Measurements from ENCODE around the gene XPR1. TPM values are rescaled to one million over a fixed set of nuclear protein-coding genes. Genes with fewer than 3 reads are reported as not detected.

The XPR1 gene
- total RNA-seq, 1 donor from 2014 or later, result 35.2 TPM

DNA sequence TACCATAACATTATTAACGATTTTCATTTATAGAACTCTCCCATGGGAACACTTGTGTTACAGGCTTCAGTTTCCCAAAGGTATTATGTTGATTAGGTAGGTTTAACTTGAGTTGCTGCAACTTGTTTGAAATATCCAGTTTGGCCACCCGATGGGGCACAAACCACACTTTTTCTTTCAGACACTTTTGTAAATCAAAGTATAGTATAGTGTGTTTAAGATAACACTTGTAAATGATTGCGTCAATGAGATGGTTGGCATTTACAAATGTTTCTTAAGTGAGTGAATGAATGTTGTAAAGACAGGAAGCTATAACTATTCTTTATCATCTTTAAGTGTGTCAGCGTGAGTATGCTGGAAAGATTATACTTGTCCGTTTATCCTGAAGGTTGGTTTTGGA is 4.3 kb downstream of the XPR1 start:
- Histone ChIP-seq H3K4me2 (ENCODE audit: low read length) (no peak overlapping the region), H3K36me3 (ENCODE audit: insufficient read depth, low read length) (no peaks in the 10 kb centered on the region), H3K4me1 (ENCODE audit: insufficient read depth, low read length) (peaks cover 4% of the 10 kb centered on the region), H3K27ac (ENCODE audit: low read depth, low read length) (no peak overlapping the region), H2AFZ (ENCODE audit: low read depth, low read length) (no peak overlapping the region), H3K79me2 (ENCODE audit: insufficient read depth, low read length) (peaks cover 55% of the 10 kb centered on the region), H3K27me3 (ENCODE audit: insufficient read depth, low read length) (no peaks in the 10 kb centered on the region), H3K9ac (ENCODE audit: low read length) (no peak overlapping the region), H3K9me3 (ENCODE audit: insufficient read depth, low read depth, low read length) (no peaks in the 10 kb centered on the region), H3K4me3 (ENCODE audit: insufficient read depth, low read depth, low read length) (no peak overlapping the region), H4K20me1 (ENCODE audit: insufficient read depth, low read length) (peaks cover 40% of the 10 kb centered on the region)
- no peaks in the 10 kb centered on the region for H3K9me3 Mint-ChIP-seq (ENCODE audit: unreplicated experiment)
- DNase-seq (ENCODE audit: low read depth), result no peak
- FAIRE-seq, result no peak
- H3K27ac Mint-ChIP-seq (ENCODE audit: unreplicated experiment), result no peak overlapping the region
- peaks cover 10% of the 10 kb centered on the region for H3K4me1 Mint-ChIP-seq (ENCODE audit: low read depth, unreplicated experiment)
- no peak overlapping the region for H3K4me3 Mint-ChIP-seq (ENCODE audit: unreplicated experiment)
- no peaks in the 10 kb centered on the region for H3K27me3 Mint-ChIP-seq (ENCODE audit: low read depth, unreplicated experiment)
- TF ChIP-seq, protein P1, sequence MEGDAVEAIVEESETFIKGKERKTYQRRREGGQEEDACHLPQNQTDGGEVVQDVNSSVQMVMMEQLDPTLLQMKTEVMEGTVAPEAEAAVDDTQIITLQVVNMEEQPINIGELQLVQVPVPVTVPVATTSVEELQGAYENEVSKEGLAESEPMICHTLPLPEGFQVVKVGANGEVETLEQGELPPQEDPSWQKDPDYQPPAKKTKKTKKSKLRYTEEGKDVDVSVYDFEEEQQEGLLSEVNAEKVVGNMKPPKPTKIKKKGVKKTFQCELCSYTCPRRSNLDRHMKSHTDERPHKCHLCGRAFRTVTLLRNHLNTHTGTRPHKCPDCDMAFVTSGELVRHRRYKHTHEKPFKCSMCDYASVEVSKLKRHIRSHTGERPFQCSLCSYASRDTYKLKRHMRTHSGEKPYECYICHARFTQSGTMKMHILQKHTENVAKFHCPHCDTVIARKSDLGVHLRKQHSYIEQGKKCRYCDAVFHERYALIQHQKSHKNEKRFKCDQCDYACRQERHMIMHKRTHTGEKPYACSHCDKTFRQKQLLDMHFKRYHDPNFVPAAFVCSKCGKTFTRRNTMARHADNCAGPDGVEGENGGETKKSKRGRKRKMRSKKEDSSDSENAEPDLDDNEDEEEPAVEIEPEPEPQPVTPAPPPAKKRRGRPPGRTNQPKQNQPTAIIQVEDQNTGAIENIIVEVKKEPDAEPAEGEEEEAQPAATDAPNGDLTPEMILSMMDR (IDR thresholded peaks at IDR 0.05; ENCODE audit: insufficient read depth, low read depth, low read length), result peak; percentile 5
- no peak for TF ChIP-seq EZH2 (IDR thresholded peaks at IDR 0.05; ENCODE audit: insufficient read depth, low read length)
- no peaks in the 10 kb centered on the region for H3K36me3 Mint-ChIP-seq (ENCODE audit: low read depth, unreplicated experiment)

DNA sequence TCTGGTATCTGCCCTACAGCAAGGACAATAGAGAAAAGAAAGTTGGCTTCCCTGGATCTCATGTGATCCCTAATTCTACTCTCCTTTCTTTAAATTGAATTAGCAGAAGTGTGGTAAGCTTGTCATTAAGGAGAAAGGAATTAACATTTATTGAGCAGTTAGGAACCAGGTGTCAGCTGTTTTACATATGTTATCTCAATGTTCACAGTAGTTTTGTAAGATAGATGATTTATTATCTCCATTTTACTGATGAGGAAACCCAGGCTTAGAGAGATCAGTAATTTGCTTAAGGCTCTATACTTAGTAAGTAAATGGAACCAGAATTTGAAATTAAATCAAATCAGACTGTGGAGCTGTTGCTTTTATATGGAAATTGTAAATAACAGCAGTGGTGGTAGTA is 8.0 kb downstream of the XPR1 start:
- no peak overlapping the region for H3K4me2 ChIP-seq (ENCODE audit: low read length)
- no peak for DNase-seq (ENCODE audit: low read depth)
- no peak overlapping the region for H3K27ac Mint-ChIP-seq (ENCODE audit: unreplicated experiment)
- peaks cover 4% of the 10 kb centered on the region for H3K4me1 Mint-ChIP-seq (ENCODE audit: low read depth, unreplicated experiment)
- no peaks in the 10 kb centered on the region for H3K4me1 ChIP-seq (ENCODE audit: insufficient read depth, low read length)
- H3K79me2 ChIP-seq (ENCODE audit: insufficient read depth, low read length), result peaks cover 32% of the 10 kb centered on the region
- no peak overlapping the region for H3K4me3 Mint-ChIP-seq (ENCODE audit: unreplicated experiment)
- H3K9me3 Mint-ChIP-seq (ENCODE audit: unreplicated experiment), result no peaks in the 10 kb centered on the region
- H3K27me3 ChIP-seq (ENCODE audit: insufficient read depth, low read length), result no peaks in the 10 kb centered on the region
- no peak overlapping the region for H2AFZ ChIP-seq (ENCODE audit: low read depth, low read length)
- H3K9me3 ChIP-seq (ENCODE audit: insufficient read depth, low read depth, low read length), result no peaks in the 10 kb centered on the region
- FAIRE-seq, result no peak
- H3K4me3 ChIP-seq (ENCODE audit: insufficient read depth, low read depth, low read length), result no peak overlapping the region
- no peak overlapping the region for H3K9ac ChIP-seq (ENCODE audit: low read length)
- no peaks in the 10 kb centered on the region for H3K36me3 Mint-ChIP-seq (ENCODE audit: low read depth, unreplicated experiment)
- H3K36me3 ChIP-seq (ENCODE audit: insufficient read depth, low read length), result no peaks in the 10 kb centered on the region
- H4K20me1 ChIP-seq (ENCODE audit: insufficient read depth, low read length), result peaks cover 27% of the 10 kb centered on the region
- H3K27me3 Mint-ChIP-seq (ENCODE audit: low read depth, unreplicated experiment), result no peaks in the 10 kb centered on the region
- TF ChIP-seq EZH2 (IDR thresholded peaks at IDR 0.05; ENCODE audit: insufficient read depth, low read length), result no peak
- TF ChIP-seq, protein P1 (IDR thresholded peaks at IDR 0.05; ENCODE audit: insufficient read depth, low read depth, low read length), result no peak
- no peak overlapping the region for H3K27ac ChIP-seq (ENCODE audit: low read depth, low read length)

- H3K4me1 ChIP-seq (ENCODE audit: insufficient read depth, low read length), result no peaks in the 10 kb centered on the region
- Mint-ChIP-seq H3K4me1 (ENCODE audit: low read depth, unreplicated experiment) (peaks cover 4% of the 10 kb centered on the region), H3K4me3 (ENCODE audit: unreplicated experiment) (no peak overlapping the region), H3K27me3 (ENCODE audit: low read depth, unreplicated experiment) (no peaks in the 10 kb centered on the region), H3K27ac (ENCODE audit: unreplicated experiment) (no peak overlapping the region), H3K36me3 (ENCODE audit: low read depth, unreplicated experiment) (no peaks in the 10 kb centered on the region), H3K9me3 (ENCODE audit: unreplicated experiment) (no peaks in the 10 kb centered on the region)
- H3K9me3 ChIP-seq (ENCODE audit: insufficient read depth, low read depth, low read length), result no peaks in the 10 kb centered on the region
- no peak overlapping the region for H2AFZ ChIP-seq (ENCODE audit: low read depth, low read length)
- TF ChIP-seq EZH2 (IDR thresholded peaks at IDR 0.05; ENCODE audit: insufficient read depth, low read length), result no peak
- TF ChIP-seq, protein P1 (IDR thresholded peaks at IDR 0.05; ENCODE audit: insufficient read depth, low read depth, low read length), result no peak
- FAIRE-seq (no peak), DNase-seq (ENCODE audit: low read depth) (no peak)
- peaks cover 26% of the 10 kb centered on the region for H3K79me2 ChIP-seq (ENCODE audit: insufficient read depth, low read length)
- no peaks in the 10 kb centered on the region for H3K36me3 ChIP-seq (ENCODE audit: insufficient read depth, low read length)
- no peak overlapping the region for H3K4me3 ChIP-seq (ENCODE audit: insufficient read depth, low read depth, low read length)
- H3K9ac ChIP-seq (ENCODE audit: low read length), result no peak overlapping the region
- peaks cover 30% of the 10 kb centered on the region for H4K20me1 ChIP-seq (ENCODE audit: insufficient read depth, low read length)
- H3K27ac ChIP-seq (ENCODE audit: low read depth, low read length), result no peak overlapping the region
- no peak overlapping the region for H3K4me2 ChIP-seq (ENCODE audit: low read length)
- H3K27me3 ChIP-seq (ENCODE audit: insufficient read depth, low read length), result no peaks in the 10 kb centered on the region
These were observed 8.7 kb downstream of the XPR1 start for GRCh38 chr1:180640531-180640949.
